Adrenal gland (tissue), 12 donors: ENCODE measurements around the gene NPTXR. TPM values are rescaled to one million over a fixed set of nuclear protein-coding genes. Genes with fewer than 3 reads are reported as not detected.

Experiments used
- DNase-seq, 7 donors: peaks; one replicate each; pipeline ENCODE4 v3.0.0-alpha.2; 2019 to 2020
- H3K27ac ChIP-seq, 5 donors: fragments of 200-600 bp; sonication (generic) in 4 of 5; 1 replicate in 3 of 5; 2 replicates in 2 of 5; pipeline versions ENCODE4 v1.5.1 to v1.8.0; 2016 to 2020; ENCODE audit warnings: mild to moderate bottlenecking in 1 of 5
- H3K27me3 ChIP-seq: fragments of 200-600 bp; 2 replicates; pipeline ENCODE4 v1.8.0; 2021
- H3K36me3 ChIP-seq, 2 donors: fragments of 200-600 bp; replicated peaks in 1 of 2; 1 replicate in 1 of 2; 2 replicates in 1 of 2; pipeline versions ENCODE4 v1.5.1 to v1.8.0; 2018 to 2022
- H3K4me1 ChIP-seq, 2 donors: fragments of 200-600 bp; replicated peaks in 1 of 2; 1 replicate in 1 of 2; 2 replicates in 1 of 2; pipeline versions ENCODE4 v1.5.1 to v1.8.0; 2018 to 2021
- H3K4me3 ChIP-seq, 4 donors: fragments of 200-600 bp; sonication (generic) in 3 of 4; one replicate each; pipeline ENCODE4 v1.5.1; 2016 to 2018
- H3K9me3 ChIP-seq, 3 donors: fragments of 200-600 bp; sonication (generic) in 1 of 3; replicated peaks in 1 of 3; 1 replicate in 2 of 3; 2 replicates in 1 of 3; pipeline versions ENCODE4 v1.5.1 to v1.8.0; 2016 to 2021
- POLR2A ChIP-seq, 2 donors: fragments of 450-650 bp; IDR thresholded peaks; one replicate each; pipeline ENCODE4 v1.6.1; 2017; ENCODE audit warnings: antibody characterized with exemption in 2 of 2, mild to moderate bottlenecking in 2 of 2, moderate library complexity in 1 of 2
- WGBS, 4 donors: extraction: QIAGEN DNeasy Blood & Tissue Kit in 2 of 4; methylation state at CpG; one replicate each; pipeline versions ENCODE4 v1.1.5 to v1.1.7; 2013 to 2017; 5-methylcytosine and 5-hydroxymethylcytosine counted together
- intact Hi-C, 2 donors: fragments of 100-400 bp; cut with DNase I; formaldehyde crosslinking; loops; one replicate each; pipeline versions ENCODE4 v1.14.1 to v1.15.0; 2022 to 2023
- polyA plus RNA-seq, 3 donors: library from polyadenylated mRNA; stranded (reverse); fragments of 200-250 nt in 2 of 3; fragments of 350-450 nt in 1 of 3; fragmentation: Illumina TruSeq in 1 of 3; extraction: RNeasy Lipid Tissue Mini Kit (QIAGEN cat#74804) in 1 of 3; gene quantifications; one replicate each; pipeline ENCODE4 v1.2.3, GENCODE V29; 2013 to 2014
- total RNA-seq, 9 donors: library from RNA; depleted of rRNA in 4 of 9; stranded (reverse); fragments of >200 nt in 4 of 9; fragments of 120-200 nt in 1 of 9; fragmentation: NEBNext Ultra II Directional in 1 of 9; extraction: Animal tissue kit (Norgen Biotek cat#: 25700) in 1 of 9; gene quantifications; one replicate each; pipeline versions ENCODE4 v1.1.0 to v1.2.4, GENCODE V29; 2013 to 2023
- TF ChIP-seq, protein P1 (sequence below), 6 experiments: fragments of 450-650 bp in 4 of 6; fragments of 200-600 bp in 2 of 6; sonication (generic) in 1 of 6; IDR thresholded peaks; 1 replicate in 5 of 6; 2 replicates in 1 of 6; pipeline versions ENCODE4 v1.5.1 to v1.8.0; 2016 to 2021; ENCODE audit warnings: antibody characterized with exemption in 6 of 6, mild to moderate bottlenecking in 2 of 6, moderate library complexity in 1 of 6
- donor health status: healthy with polysubstance abuse.
- donor health status: Bipolar disorder and iron deficiency.
- donor health status: DM: yes; HTN: yes; CAD: no.
- donor health status: DM: no; HTN: no; CAD: no.
- donor health status: DM: no; HTN: no; CAD: no.
- donor health status: DM: yes; HTN: yes; CAD: no.

Gene NPTXR
- total and polyA plus RNA-seq, 12 donors: 1.2 to 26.9 (median 10.5) TPM

DNA sequence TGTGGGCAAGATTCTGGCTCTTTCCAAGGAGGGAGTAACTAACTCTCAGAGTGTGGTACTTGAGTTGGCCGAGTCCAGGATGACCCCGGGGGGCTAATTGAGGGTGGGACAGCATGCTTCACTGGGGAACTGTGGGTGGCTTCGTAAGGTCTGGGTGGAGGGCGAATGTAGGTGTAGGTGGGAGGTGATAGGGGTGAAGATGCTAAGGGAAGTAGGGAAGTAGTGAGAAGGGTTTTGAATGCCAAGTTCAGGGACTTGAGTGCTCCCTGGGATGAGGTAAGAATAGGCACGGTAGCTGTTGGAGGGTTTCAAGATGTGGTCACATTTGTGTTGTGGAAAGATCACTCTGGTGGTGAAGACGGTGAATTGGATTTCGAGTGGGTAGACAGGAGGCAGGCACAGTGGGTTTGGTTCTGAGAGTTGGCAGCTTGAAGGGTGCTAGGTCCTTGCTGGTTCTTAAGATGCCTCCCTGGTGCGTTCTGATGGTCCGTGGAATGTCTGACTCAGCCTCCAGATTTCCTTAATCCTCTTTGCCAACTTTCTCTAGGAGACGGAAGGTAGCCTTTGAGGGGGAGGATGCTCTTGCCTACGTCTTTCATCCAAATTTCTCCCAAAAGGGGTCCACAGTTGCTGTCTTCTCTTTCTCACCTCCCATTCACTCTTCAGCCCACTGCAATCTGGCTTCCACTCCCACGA, 47.4 kb downstream of the NPTXR start:
- peaks cover 8 to 10% of the 10 kb centered on the region in 2 donors for H3K4me1 ChIP-seq
- no peaks in the 10 kb centered on the region for H3K27me3 ChIP-seq
- no peak for DNase-seq
- no peaks in the 10 kb centered on the region for H3K36me3 ChIP-seq
- no peak overlapping the region for H3K4me3 ChIP-seq
- intact Hi-C loops: no loop called here
- no peaks in the 10 kb centered on the region for H3K9me3 ChIP-seq
- no peak overlapping the region for H3K27ac ChIP-seq
- TF ChIP-seq, protein P1, sequence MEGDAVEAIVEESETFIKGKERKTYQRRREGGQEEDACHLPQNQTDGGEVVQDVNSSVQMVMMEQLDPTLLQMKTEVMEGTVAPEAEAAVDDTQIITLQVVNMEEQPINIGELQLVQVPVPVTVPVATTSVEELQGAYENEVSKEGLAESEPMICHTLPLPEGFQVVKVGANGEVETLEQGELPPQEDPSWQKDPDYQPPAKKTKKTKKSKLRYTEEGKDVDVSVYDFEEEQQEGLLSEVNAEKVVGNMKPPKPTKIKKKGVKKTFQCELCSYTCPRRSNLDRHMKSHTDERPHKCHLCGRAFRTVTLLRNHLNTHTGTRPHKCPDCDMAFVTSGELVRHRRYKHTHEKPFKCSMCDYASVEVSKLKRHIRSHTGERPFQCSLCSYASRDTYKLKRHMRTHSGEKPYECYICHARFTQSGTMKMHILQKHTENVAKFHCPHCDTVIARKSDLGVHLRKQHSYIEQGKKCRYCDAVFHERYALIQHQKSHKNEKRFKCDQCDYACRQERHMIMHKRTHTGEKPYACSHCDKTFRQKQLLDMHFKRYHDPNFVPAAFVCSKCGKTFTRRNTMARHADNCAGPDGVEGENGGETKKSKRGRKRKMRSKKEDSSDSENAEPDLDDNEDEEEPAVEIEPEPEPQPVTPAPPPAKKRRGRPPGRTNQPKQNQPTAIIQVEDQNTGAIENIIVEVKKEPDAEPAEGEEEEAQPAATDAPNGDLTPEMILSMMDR (IDR thresholded peaks at IDR 0.05): no peak
- no peak for TF ChIP-seq POLR2A (IDR thresholded peaks at IDR 0.05)
- 69 to 82% (median 74%) methylated on average over 12 of the region's 12 CpGs for WGBS, 4 donors

GRCh38 chr22:38795569-38795968, 48.3 kb downstream of the NPTXR start:
- Histone ChIP-seq H3K9me3 (no peaks in the 10 kb centered on the region), H3K4me1 (peaks cover 8 to 10% of the 10 kb centered on the region in 2 donors), H3K27ac (no peak overlapping the region), H3K27me3 (no peaks in the 10 kb centered on the region), H3K36me3 (no peaks in the 10 kb centered on the region), H3K4me3 (no peak overlapping the region)
- WGBS, 4 donors: 53 to 70% (median 66%) methylated on average over 4 of the region's 4 CpGs
- intact Hi-C loops: no loop called here
- TF ChIP-seq POLR2A (IDR thresholded peaks at IDR 0.05): no peak
- TF ChIP-seq, protein P1 (IDR thresholded peaks at IDR 0.05): no peak
- no peak for DNase-seq

GRCh38 chr22:38793721-38794466, 49.9 kb downstream of the NPTXR start, which contains the start of gene DNAL4:
Gene DNAL4, minus strand, starts transcription at chr22:38794143. Its CDS starts 11,412 bp downstream, at chr22:38782731.
- Histone ChIP-seq H3K27me3 (no peaks in the 10 kb centered on the region), H3K36me3 (peaks cover 0 to 4% of the 10 kb centered on the region in 2 donors), H3K27ac (peak within 1 kb of the TSS in 4 of 5 donors; percentile 53 to 85 (median 68)), H3K9me3 (no peaks in the 10 kb centered on the region), H3K4me1 (peaks cover 12 to 17% of the 10 kb centered on the region in 2 donors), H3K4me3 (peak within 1 kb of the TSS; percentile 72 to 85 (median 78))
- WGBS, 4 donors: 0 to 1% (median 0%) methylated on average over 26 to 47 of the region's 47 CpGs
- TF ChIP-seq, protein P1 (IDR thresholded peaks at IDR 0.05): no peak
- TF ChIP-seq POLR2A (IDR thresholded peaks at IDR 0.05): peak; percentile 28 to 62
- intact Hi-C loops: no loop called here
- DNase-seq: peak; percentile 92 to 99 (median 97)

GRCh38 chr22:38793317-38793716, 50.5 kb downstream of the NPTXR start:
- 23 to 27% (median 24%) methylated on average over 7 to 9 of the region's 9 CpGs for WGBS, 4 donors
- H3K27me3 ChIP-seq: no peaks in the 10 kb centered on the region
- no peaks in the 10 kb centered on the region for H3K9me3 ChIP-seq
- peak overlapping the region in 4 of 5 donors; percentile 53 to 85 (median 68) for H3K27ac ChIP-seq
- TF ChIP-seq POLR2A (IDR thresholded peaks at IDR 0.05): no peak
- TF ChIP-seq, protein P1 (IDR thresholded peaks at IDR 0.05): no peak
- H3K36me3 ChIP-seq: peaks cover 0 to 4% of the 10 kb centered on the region in 2 donors
- H3K4me3 ChIP-seq: peak overlapping the region; percentile 72 to 85 (median 78)
- DNase-seq: no peak
- peaks cover 15 to 21% of the 10 kb centered on the region in 2 donors for H3K4me1 ChIP-seq
- intact Hi-C loops: no loop called here
